Urothelium cell line (cell line): ENCODE measurements around the gene ASTL.
"Not testable (repeated sequence)": the region's sequence is repeated elsewhere in the genome, so short reads cannot be mapped to it uniquely, and the experiment has no call there.

Source experiments
- DNase-seq: peaks from one replicate; pipeline ENCODE4 v3.0.0; 2011; ENCODE audit warnings: low spot score, mixed read lengths
- FAIRE-seq: peaks from 2 replicates; lab custom pipeline; 2011; peaks lifted over from hg19 to GRCh38; lab: Jason Lieb, UNC

ASTL gene

DNA sequence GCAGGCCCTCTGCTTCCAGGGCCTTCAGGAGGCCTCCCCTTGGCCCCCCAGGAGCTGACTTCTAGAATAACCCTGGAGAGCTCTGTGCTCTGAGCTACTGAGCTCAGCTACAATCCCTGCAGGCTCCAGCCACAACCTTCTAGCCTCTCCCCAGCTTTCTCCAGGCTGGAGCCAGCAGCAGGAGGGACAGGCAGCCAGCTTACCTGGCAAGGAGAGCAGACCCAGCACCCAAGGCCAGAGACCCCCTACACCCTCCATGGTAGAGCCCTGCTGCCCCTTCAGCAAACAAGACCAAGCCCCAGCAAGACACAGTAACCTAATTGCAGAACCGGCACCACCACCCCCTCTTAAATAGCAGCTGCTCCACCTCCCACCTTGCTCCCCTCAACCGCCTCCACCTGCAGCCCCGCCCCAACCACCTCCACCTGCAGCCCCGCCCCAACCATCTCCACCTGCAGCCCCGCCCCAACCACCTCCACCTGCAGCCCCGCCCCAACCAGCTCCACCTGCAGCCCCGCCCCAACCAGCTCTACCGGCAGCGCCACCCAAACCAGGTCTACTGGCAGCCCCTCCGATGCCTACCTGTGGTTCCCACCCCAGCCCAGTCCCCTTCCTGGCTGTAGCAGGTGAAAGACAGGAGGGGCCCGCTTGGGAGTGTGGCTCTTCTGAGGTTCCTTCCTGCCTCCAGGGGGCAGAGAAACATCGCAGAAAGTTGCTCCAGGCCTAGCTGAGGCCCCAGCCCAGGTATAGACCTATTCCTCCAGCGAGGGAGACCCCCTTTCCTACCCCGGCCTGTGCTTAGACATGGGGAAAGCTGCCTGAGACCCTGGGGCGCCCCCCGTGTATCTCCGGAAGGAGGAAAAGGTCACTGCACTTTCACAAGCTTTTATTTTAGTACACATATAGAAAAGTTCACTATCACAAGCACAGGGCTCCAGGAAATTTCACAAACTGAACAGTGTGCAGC lies at the start of gene ASTL:
ASTL (minus strand) TSS at position 324 of the 967 bp plus-strand sequence; CDS start at position 258, 66 bp downstream.
- no peak for FAIRE-seq
- peak; percentile 45 for DNase-seq

DNA sequence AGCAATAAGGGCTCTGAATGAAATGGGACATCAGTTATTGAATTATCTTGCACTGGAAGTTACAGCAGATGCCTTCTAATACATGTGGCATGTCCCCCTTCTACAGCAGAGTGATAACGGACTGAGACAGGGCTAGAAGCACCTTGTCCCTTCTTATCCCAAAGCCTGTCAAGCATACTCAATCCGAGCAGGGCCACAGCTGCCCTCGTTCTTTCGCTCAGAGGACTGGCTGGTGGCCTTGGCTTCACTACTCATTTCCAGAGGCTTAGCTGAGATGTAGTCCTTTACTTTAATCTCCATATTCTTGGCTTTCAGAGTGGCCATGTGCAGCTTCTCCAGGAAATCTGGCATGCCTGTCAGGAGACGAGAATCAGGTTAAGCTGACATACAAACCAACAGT lies 48.3 kb upstream of the ASTL start:
- no peak for DNase-seq
- no peak for FAIRE-seq

DNA sequence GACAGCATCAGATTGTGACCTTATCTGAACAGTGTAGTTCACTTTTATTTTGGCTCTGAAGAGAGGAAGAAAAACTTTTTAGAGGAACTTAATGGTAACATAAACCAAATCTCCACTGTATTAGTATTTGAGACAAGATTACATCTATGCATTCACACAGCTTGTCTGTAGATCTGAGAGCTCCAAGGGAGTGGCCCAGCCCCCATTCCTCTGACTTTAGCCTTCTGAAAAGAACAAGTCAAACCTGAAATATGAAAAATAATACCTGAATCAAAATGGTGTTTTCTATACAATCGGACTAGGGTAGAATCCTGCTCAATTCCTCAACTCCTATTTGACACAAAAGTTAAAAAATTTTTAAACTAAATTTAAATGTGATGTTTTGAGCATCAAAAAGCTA lies 47.2 kb upstream of the ASTL start:
- DNase-seq (no peak), FAIRE-seq (no peak)

- DNase-seq (no peak), FAIRE-seq (no peak)
These were observed 46.7 kb upstream of the ASTL start for GRCh38 chr2:96184989-96185388.

- DNase-seq (no peak), FAIRE-seq (no peak)
These were observed 45.9 kb upstream of the ASTL start for GRCh38 chr2:96184188-96184587.

GRCh38 chr2:96181529-96181928 lies 43.2 kb upstream of the ASTL start:
- no peak for DNase-seq
- FAIRE-seq = no peak

- DNase-seq = no peak
- FAIRE-seq = no peak
These were observed 42.2 kb upstream of the ASTL start for GRCh38 chr2:96180521-96180920.

- FAIRE-seq (no peak), DNase-seq (no peak)
These were observed 41.7 kb upstream of the ASTL start for GRCh38 chr2:96180002-96180401.

GRCh38 chr2:96176661-96177060 lies 38.4 kb upstream of the ASTL start:
- no peak for FAIRE-seq
- no peak for DNase-seq

DNA sequence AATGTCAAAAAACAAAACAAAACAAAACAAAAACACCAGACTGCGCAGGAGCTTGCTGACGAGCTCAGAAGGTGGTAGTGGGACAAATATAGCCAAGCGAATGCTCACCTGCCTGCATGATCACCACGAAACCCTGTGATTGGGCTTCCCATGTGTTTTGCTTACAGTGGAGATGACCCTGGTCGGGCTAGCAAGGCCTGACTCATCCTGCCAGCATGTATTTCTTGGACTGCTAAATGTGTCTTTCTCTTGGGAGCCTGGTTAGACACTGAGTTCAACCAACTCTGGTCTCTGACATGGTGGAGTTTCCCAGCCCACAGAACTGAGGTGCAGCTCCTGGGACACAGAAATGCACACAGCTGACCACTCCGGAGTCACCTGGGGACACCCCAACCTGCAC lies 37.6 kb upstream of the ASTL start:
- FAIRE-seq = no peak
- no peak for DNase-seq

- DNase-seq = peak; percentile 87
- FAIRE-seq = no peak
These were observed 36.2 kb upstream of the ASTL start for GRCh38 chr2:96174251-96175144.

GRCh38 chr2:96171831-96172230 lies 33.5 kb upstream of the ASTL start:
- DNase-seq (no peak), FAIRE-seq (no peak)

DNA sequence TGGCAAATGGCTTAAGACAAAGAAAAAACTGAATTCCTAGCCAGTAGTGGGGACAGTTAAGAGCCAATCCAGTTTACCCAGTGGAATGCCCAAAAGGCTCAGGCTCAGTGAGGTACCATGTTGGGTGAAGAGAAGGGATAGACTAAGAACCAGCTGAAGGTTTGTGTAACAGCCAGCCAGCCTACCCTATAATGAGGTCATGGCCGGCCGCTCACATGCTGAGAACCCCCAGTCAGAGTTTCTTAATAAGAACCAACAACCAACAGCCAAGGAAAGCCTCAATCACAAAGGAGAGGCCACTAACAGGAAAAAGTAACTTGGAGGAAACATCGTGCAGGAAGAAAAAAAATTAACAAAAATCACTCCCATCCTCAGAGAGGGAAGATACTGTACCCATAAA lies 32.3 kb upstream of the ASTL start:
- no peak for DNase-seq
- no peak for FAIRE-seq

GRCh38 chr2:96169868-96170507 lies 31.7 kb upstream of the ASTL start:
- no peak for FAIRE-seq

GRCh38 chr2:96167407-96168013 lies 29.2 kb upstream of the ASTL start:
- FAIRE-seq (no peak), DNase-seq (no peak)

More at GRCh38 chr2:96169868-96170507, 31.7 kb upstream of the ASTL start:
- no peak for DNase-seq

DNA sequence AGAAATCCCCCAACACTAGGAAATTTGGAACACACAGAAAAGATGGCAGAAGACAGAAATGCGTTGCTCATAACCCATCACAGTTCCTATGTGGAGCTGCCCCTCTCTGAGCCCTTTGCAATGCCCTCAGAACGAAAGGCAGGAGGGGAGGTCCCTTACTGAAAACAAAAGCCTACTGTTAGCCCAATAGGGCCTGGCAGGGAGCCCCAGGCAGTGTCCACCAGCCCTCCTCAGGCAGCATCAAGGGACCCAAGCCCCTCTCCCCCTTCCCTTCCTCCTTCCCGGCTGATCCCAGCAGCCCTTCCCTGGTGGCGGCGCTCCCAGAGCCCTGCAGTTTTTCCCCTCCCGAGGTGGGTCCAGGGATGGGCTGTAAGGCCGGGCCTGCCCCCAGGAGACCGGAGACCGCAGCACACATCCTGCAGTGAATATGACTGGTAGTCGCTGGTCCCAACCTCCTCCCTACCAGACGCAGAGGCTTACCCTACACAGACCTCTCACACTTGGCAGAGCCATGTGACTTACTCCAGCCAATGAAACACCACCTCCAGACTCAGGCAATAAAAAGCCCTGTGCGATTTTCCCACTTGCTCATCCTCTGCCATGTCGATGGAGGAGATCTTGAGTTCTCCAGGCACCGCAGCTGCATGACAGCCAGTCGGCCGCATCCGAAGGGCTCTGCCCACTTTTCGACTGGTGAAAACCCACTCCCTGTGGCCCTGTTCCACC lies 26.3 kb upstream of the ASTL start:
- FAIRE-seq (no peak), DNase-seq (no peak)

- FAIRE-seq (no peak), DNase-seq (no peak)
These were observed 25.6 kb upstream of the ASTL start for GRCh38 chr2:96163768-96164429.

GRCh38 chr2:96163415-96163767 lies 25.1 kb upstream of the ASTL start:
- no peak for FAIRE-seq
- no peak for DNase-seq

GRCh38 chr2:96161898-96162297 lies 23.6 kb upstream of the ASTL start:
- DNase-seq (no peak), FAIRE-seq (no peak)

DNA sequence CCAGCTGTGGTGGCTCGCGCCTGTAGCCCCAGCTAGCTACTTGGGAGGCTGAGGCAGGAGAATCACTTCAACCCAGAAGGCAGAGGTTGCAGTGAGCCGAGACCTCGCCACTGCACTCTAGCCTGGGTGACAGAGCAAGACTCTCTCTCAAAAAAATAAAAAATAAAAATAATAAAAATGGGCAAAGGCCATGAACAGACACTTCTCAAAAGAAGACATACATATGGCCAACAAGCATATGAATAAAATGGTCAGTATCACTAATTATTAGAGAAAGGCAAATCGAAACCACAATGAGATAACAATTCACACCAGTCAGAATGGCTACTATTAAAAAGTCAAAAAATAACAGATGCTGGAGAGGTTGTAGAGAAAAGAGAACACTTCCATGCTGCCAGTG lies 22.1 kb upstream of the ASTL start:
- not testable (repeated sequence) for DNase-seq, FAIRE-seq
